IMR-90 (cell line): ENCODE data around the gene ERVH48-1. TPM values are rescaled to one million over a fixed set of nuclear protein-coding genes. Genes with fewer than 3 reads are reported as not detected.
A peak's percentile ranks its signal among the peaks of the same experiment; 100 is the strongest.

Experiments used
- MXI1 ChIP-seq: IDR thresholded peaks from 2 replicates; pipeline ENCODE4 v1.6.1; 2012; ENCODE audit warnings: low read depth, mild to moderate bottlenecking, low read length, moderate library complexity, borderline replicate concordance
- NFE2L2 ChIP-seq: fragments of 150-350 bp; IDR thresholded peaks from 2 replicates; pipeline ENCODE4 v1.6.1; 2016; ENCODE audit warnings: low read depth, mild to moderate bottlenecking, low read length
- RCOR1 ChIP-seq: IDR thresholded peaks from 2 replicates; pipeline ENCODE4 v1.6.1; 2012; ENCODE audit warnings: mild to moderate bottlenecking, low read length, improper control_type of control experiment; ENCODE audit not compliant: insufficient replicate concordance
- polyA plus RNA-seq, 3 experiments: library from polyadenylated mRNA; depleted of rRNA; stranded (reverse); fragments of >200 nt; gene quantifications; 2 replicates each; pipeline ENCODE4 v1.2.3, GENCODE V29; 2012; ENCODE audit warnings: low replicate concordance in 1 of 3
- total RNA-seq: library from RNA; depleted of rRNA; stranded (reverse); fragments of >200 nt; gene quantifications from 2 replicates; pipeline ENCODE4 v1.2.3, GENCODE V29; 2012

Gene ERVH48-1
- total and polyA plus RNA-seq, 2 of the 4 experiments (the other 2 are of a cell fraction), result under 0.01 TPM; not detected in 1

DNA sequence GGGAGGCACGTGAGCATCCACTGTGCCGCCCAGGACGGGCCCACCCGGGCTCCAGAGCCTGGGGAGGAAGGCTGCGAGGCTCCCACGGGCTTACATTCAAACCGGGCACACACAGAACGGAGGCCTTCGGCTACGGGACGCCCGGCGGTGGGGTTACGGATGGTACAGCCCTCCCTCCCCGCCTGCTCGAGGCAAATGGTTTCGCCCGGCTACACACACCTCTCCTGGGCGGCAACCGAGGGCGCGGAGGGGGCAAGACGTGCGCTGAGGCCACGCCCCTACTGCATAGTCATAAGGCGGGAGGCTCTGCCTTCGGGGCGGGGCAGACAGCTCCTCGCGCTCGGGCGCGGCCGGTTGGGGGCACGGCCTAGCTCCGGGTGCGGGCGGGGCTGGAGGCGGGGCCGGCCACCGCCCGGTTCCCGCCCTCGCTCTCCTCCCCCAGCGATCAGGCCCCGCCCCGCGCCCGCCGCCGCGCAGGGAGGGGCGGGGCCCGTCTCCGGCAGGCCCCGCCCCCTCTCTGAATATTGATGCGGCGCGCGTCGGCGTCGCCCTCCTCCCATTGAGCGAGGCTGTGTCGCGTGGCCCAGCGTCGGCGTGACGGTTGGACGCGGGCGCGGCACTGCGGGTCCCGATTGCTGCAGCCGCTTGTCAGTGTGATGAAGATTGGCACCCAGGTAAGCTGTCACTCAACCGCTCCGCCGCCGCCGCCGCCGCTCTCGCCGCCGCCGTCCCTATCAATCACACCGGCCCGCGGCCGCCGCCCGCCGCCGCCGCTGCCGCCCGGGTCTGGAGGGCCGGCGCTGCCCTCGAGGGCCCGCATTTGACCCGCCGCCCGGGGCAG is 48.8 kb upstream of the ERVH48-1 start, which contains the start of gene PKNOX1 (continued):
- TF ChIP-seq NFE2L2 (no peak), RCOR1 (no peak), MXI1 (0 out of 2 replicates have a peak, but pooled peaks have one; percentile 15)
